H9 (cell line): ENCODE results near the gene CCL8. TPM values are rescaled to one million over a fixed set of nuclear protein-coding genes. Genes with fewer than 3 reads are reported as not detected.

Experiments
- DNase-seq: peaks from one replicate; pipeline ENCODE4 v3.0.0-alpha.2; 2017
- H2AFZ ChIP-seq: one replicate; pipeline ENCODE4 v1.6.1; 2013; ENCODE audit warnings: mild to moderate bottlenecking, low read length, control low read depth, moderate library complexity
- H2AK5ac ChIP-seq: 2 replicates; pipeline ENCODE4 v1.6.1; 2013; ENCODE audit warnings: low read length, control low read depth, mixed read lengths; ENCODE audit not compliant: insufficient read length
- H2BK120ac ChIP-seq: one replicate; pipeline ENCODE4 v1.6.1; 2013; ENCODE audit warnings: low read depth, mild to moderate bottlenecking, low read length, control low read depth, inconsistent platforms; ENCODE audit not compliant: poor library complexity, severe bottlenecking
- H2BK12ac ChIP-seq: 2 replicates; pipeline ENCODE4 v1.6.1; 2013; ENCODE audit warnings: low read length, control low read depth, mixed read lengths, low read depth; ENCODE audit not compliant: insufficient read length
- H2BK15ac ChIP-seq: 2 replicates; pipeline ENCODE4 v1.6.1; 2013; ENCODE audit warnings: low read depth, low read length, control low read depth
- H2BK20ac ChIP-seq: one replicate; pipeline ENCODE4 v1.6.1; 2013; ENCODE audit warnings: low read depth, mild to moderate bottlenecking, low read length, control low read depth, inconsistent platforms; ENCODE audit not compliant: poor library complexity, severe bottlenecking
- H2BK5ac ChIP-seq: 2 replicates; pipeline ENCODE4 v1.6.1; 2013; ENCODE audit warnings: low read length, control low read depth, mixed read lengths; ENCODE audit not compliant: insufficient read length
- H3K14ac ChIP-seq: 2 replicates; pipeline ENCODE4 v1.6.1; 2013; ENCODE audit warnings: low read length, control low read depth; ENCODE audit not compliant: insufficient read depth
- H3K18ac ChIP-seq: 2 replicates; pipeline ENCODE4 v1.6.1; 2013; ENCODE audit warnings: low read depth, mild to moderate bottlenecking, mixed read lengths, low read length, control low read depth; ENCODE audit not compliant: insufficient read length
- H3K23ac ChIP-seq: 2 replicates; pipeline ENCODE4 v1.6.1; 2013; ENCODE audit warnings: low read length, control low read depth, mixed read lengths, low read depth; ENCODE audit not compliant: insufficient read length
- H3K23me2 ChIP-seq: 2 replicates; pipeline ENCODE4 v1.6.1; 2013; ENCODE audit warnings: low read depth, mild to moderate bottlenecking, mixed read lengths, low read length, control low read depth; ENCODE audit not compliant: insufficient read length, poor library complexity, severe bottlenecking
- H3K27ac ChIP-seq: 2 replicates; pipeline ENCODE4 v1.5.1; 2013; ENCODE audit warnings: low read length, control low read depth, mixed read lengths, low read depth; ENCODE audit not compliant: insufficient read length
- H3K27me3 ChIP-seq: 2 replicates; pipeline ENCODE4 v1.6.1; 2013; ENCODE audit warnings: low read length, control low read depth, inconsistent platforms; ENCODE audit not compliant: insufficient read depth
- H3K4ac ChIP-seq: 2 replicates; pipeline ENCODE4 v1.6.1; 2013; ENCODE audit warnings: low read depth, mild to moderate bottlenecking, control low read depth, inconsistent platforms, low read length, moderate library complexity
- H3K4me1 ChIP-seq: 2 replicates; pipeline ENCODE4 v1.6.1; 2013; ENCODE audit warnings: low read length, control low read depth, inconsistent platforms; ENCODE audit not compliant: insufficient read depth
- H3K4me2 ChIP-seq: 2 replicates; pipeline ENCODE4 v1.6.1; 2013; ENCODE audit warnings: low read length, control low read depth, mixed read lengths; ENCODE audit not compliant: insufficient read length, insufficient read depth
- H3K56ac ChIP-seq: 2 replicates; pipeline ENCODE4 v1.6.1; 2013; ENCODE audit warnings: low read depth, mild to moderate bottlenecking, mixed read lengths, low read length, control low read depth; ENCODE audit not compliant: insufficient read length
- H3K79me1 ChIP-seq: 2 replicates; pipeline ENCODE4 v1.6.1; 2013; ENCODE audit warnings: low read depth, mild to moderate bottlenecking, moderate library complexity, low read length, control low read depth, inconsistent platforms; ENCODE audit not compliant: insufficient read depth, poor library complexity, severe bottlenecking
- H3K79me2 ChIP-seq: 2 replicates; pipeline ENCODE4 v1.6.1; 2013; ENCODE audit warnings: low read length, control low read depth, inconsistent platforms; ENCODE audit not compliant: insufficient read depth
- H3K9ac ChIP-seq: 2 replicates; pipeline ENCODE4 v1.6.1; 2013; ENCODE audit warnings: low read length, control low read depth, mixed read lengths; ENCODE audit not compliant: insufficient read length; ENCODE audit errors: extremely low read depth
- H3K9me3 ChIP-seq: one replicate; pipeline ENCODE4 v1.6.1; 2013; ENCODE audit warnings: low read depth, low read length, inconsistent platforms; ENCODE audit not compliant: control insufficient read depth
- H3T11ph ChIP-seq: one replicate; pipeline ENCODE4 v1.6.1; 2013; ENCODE audit warnings: mild to moderate bottlenecking, low read length, control low read depth, inconsistent platforms
- H4K20me1 ChIP-seq: one replicate; pipeline ENCODE4 v1.6.1; 2013; ENCODE audit not compliant: control insufficient read depth, insufficient read length, insufficient read depth
- H4K5ac ChIP-seq: 2 replicates; pipeline ENCODE4 v1.6.1; 2013; ENCODE audit warnings: low read depth, mild to moderate bottlenecking, mixed read lengths, low read length, control low read depth; ENCODE audit not compliant: insufficient read length
- H4K8ac ChIP-seq: replicated peaks from 2 replicates; pipeline ENCODE4 v1.6.1; 2013; ENCODE audit warnings: low read length, control low read depth, mixed read lengths, low read depth; ENCODE audit not compliant: insufficient read length
- H4K91ac ChIP-seq: 2 replicates; pipeline ENCODE4 v1.6.1; 2013; ENCODE audit warnings: low read depth, mild to moderate bottlenecking, moderate library complexity, mixed read lengths, low read length, control low read depth; ENCODE audit not compliant: insufficient read length
- H3K27ac Mint-ChIP-seq, 3 experiments: 2 replicates in 2 of 3; 3 replicates in 1 of 3; pipeline ENCODE4 v1.8.0; 2020 to 2021; ENCODE audit warnings: mixed read lengths in 3 of 3, mild to moderate bottlenecking in 1 of 3, moderate library complexity in 1 of 3
- H3K27me3 Mint-ChIP-seq: 2 replicates; pipeline ENCODE4 v1.8.0; 2021; ENCODE audit warnings: low read depth, mild to moderate bottlenecking, moderate library complexity, mixed read lengths
- H3K36me3 Mint-ChIP-seq, 3 experiments: 2 replicates in 2 of 3; 3 replicates in 1 of 3; pipeline ENCODE4 v1.8.0; 2020 to 2021; ENCODE audit warnings: low read depth in 3 of 3, mixed read lengths in 3 of 3; ENCODE audit not compliant: insufficient read depth in 1 of 3
- H3K4me1 Mint-ChIP-seq, 2 experiments: 2 replicates each; pipeline ENCODE4 v1.8.0; 2020; ENCODE audit warnings: mixed read lengths in 2 of 2
- H3K4me3 Mint-ChIP-seq, 2 experiments: 2 replicates in 1 of 2; 3 replicates in 1 of 2; pipeline ENCODE4 v1.8.0; 2020 to 2021; ENCODE audit warnings: mild to moderate bottlenecking in 2 of 2, mixed read lengths in 2 of 2, moderate library complexity in 1 of 2
- H3K9me3 Mint-ChIP-seq, 2 experiments: 2 replicates in 1 of 2; 3 replicates in 1 of 2; pipeline ENCODE4 v1.8.0; 2020; ENCODE audit warnings: mild to moderate bottlenecking in 2 of 2, mixed read lengths in 2 of 2, moderate library complexity in 1 of 2
- WGBS: extraction: QIAGEN DNeasy Blood & Tissue Kit; methylation state at CpG from one replicate; pipeline ENCODE4 v1.1.7; 2013; ENCODE audit warnings: missing lambda C conversion rate, low lambda C conversion rate, mixed read lengths; ENCODE audit not compliant: insufficient read length; ENCODE audit errors: extremely low coverage; 5-methylcytosine and 5-hydroxymethylcytosine counted together
- total RNA-seq: library from RNA; stranded (reverse); gene quantifications from 2 replicates; pipeline ENCODE4 v1.2.1, GENCODE V29; 2021
- TF ChIP-seq, protein P1 (sequence below): fragments of 200-600 bp; sonication (generic); conservative IDR thresholded peaks from 3 replicates; pipeline ENCODE4 v1.8.0; 2021; ENCODE audit warnings: antibody characterized with exemption, mild to moderate bottlenecking

Gene CCL8
- total RNA-seq, 1 experiment from 2014 or later: not detected

- TF ChIP-seq, protein P1, sequence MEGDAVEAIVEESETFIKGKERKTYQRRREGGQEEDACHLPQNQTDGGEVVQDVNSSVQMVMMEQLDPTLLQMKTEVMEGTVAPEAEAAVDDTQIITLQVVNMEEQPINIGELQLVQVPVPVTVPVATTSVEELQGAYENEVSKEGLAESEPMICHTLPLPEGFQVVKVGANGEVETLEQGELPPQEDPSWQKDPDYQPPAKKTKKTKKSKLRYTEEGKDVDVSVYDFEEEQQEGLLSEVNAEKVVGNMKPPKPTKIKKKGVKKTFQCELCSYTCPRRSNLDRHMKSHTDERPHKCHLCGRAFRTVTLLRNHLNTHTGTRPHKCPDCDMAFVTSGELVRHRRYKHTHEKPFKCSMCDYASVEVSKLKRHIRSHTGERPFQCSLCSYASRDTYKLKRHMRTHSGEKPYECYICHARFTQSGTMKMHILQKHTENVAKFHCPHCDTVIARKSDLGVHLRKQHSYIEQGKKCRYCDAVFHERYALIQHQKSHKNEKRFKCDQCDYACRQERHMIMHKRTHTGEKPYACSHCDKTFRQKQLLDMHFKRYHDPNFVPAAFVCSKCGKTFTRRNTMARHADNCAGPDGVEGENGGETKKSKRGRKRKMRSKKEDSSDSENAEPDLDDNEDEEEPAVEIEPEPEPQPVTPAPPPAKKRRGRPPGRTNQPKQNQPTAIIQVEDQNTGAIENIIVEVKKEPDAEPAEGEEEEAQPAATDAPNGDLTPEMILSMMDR: no peak
- H2BK120ac ChIP-seq: no peak overlapping the region
- Mint-ChIP-seq H3K36me3 (no peaks in the 10 kb centered on the region), H3K4me1 (0 out of 4 replicates have a peak, but pooled peaks cover 0 to 2% of the 10 kb centered on the region in 2 experiments), H3K9me3 (no peaks in the 10 kb centered on the region), H3K27me3 (peaks cover 17% of the 10 kb centered on the region), H3K4me3 (no peak overlapping the region), H3K27ac (no peak overlapping the region)
- H4K8ac ChIP-seq: no peak overlapping the region
- no peak overlapping the region for H2BK12ac ChIP-seq
- no peaks in the 10 kb centered on the region for H3K9me3 ChIP-seq
- H3K9ac ChIP-seq: no peak overlapping the region
- no peaks in the 10 kb centered on the region for H3K4me1 ChIP-seq
- H3K23me2 ChIP-seq: no peaks in the 10 kb centered on the region
- no peak overlapping the region for H3K27ac ChIP-seq
- H4K91ac ChIP-seq: no peak overlapping the region
- no CpG with 5 or more reads among the region's 6 CpGs for WGBS
- H3K27me3 ChIP-seq: no peaks in the 10 kb centered on the region
- H3T11ph ChIP-seq: no peak overlapping the region
- H2BK20ac ChIP-seq: no peak overlapping the region
- H2BK5ac ChIP-seq: no peak overlapping the region
- no peaks in the 10 kb centered on the region for H4K20me1 ChIP-seq
- H3K23ac ChIP-seq: no peak overlapping the region
- no peak overlapping the region for H3K4me2 ChIP-seq
- no peaks in the 10 kb centered on the region for H3K79me1 ChIP-seq
- H3K4ac ChIP-seq: no peak overlapping the region
- no peak for DNase-seq
- H4K5ac ChIP-seq: no peak overlapping the region
- no peak overlapping the region for H2AK5ac ChIP-seq
- no peak overlapping the region for H3K56ac ChIP-seq
- no peak overlapping the region for H3K14ac ChIP-seq
- H2BK15ac ChIP-seq: no peak overlapping the region
- H2AFZ ChIP-seq: no peak overlapping the region
- H3K79me2 ChIP-seq: no peaks in the 10 kb centered on the region
- H3K18ac ChIP-seq: no peak overlapping the region
Measured at GRCh38 chr17:34283571-34283970, 35.7 kb upstream of the CCL8 start.
